HEK293 (cell line): ENCODE data around the gene MRPL17.

Experiments
- CTCF ChIA-PET: fragments of 350-600 bp; formaldehyde crosslinking; extraction: SDS; loops from one replicate; lab custom pipeline; 2021; ENCODE audit warnings: antibody characterized with exemption; lab: Yijun Ruan, JAX
- POLR2A ChIA-PET: fragments of 300-600 bp; formaldehyde crosslinking; extraction: SDS; loops from one replicate; lab custom pipeline; 2020; ENCODE audit warnings: antibody characterized with exemption, inconsistent platforms; lab: Yijun Ruan, JAX
- H3K27ac ChIP-seq: fragments of 200-500 bp; sonication (Bioruptor generic); 2 replicates; pipeline ENCODE4 v1.5.1; 2014; ENCODE audit warnings: low read depth, low read length, control low read depth, inconsistent platforms; ENCODE audit errors: extremely low read depth
- H3K36me3 ChIP-seq, 2 experiments: fragments of 200-500 bp in 1 of 2; sonication (Bioruptor generic) in 1 of 2; 1 replicate in 1 of 2; 2 replicates in 1 of 2; pipeline ENCODE4 v1.5.1; 2014 to 2017; ENCODE audit warnings: inconsistent platforms in 2 of 2, low read length in 2 of 2; ENCODE audit not compliant: control insufficient read depth in 2 of 2, insufficient read depth in 1 of 2
- H3K4me1 ChIP-seq: fragments of 200-500 bp; sonication (Bioruptor generic); 2 replicates; pipeline ENCODE4 v1.5.1; 2014; ENCODE audit warnings: mild to moderate bottlenecking, low read length, inconsistent platforms; ENCODE audit not compliant: control insufficient read depth, insufficient read depth
- H3K4me3 ChIP-seq: 2 replicates; pipeline ENCODE4 v1.5.1; 2011; ENCODE audit warnings: low read depth, mild to moderate bottlenecking, control low read depth, low read length, moderate library complexity
- H3K9me3 ChIP-seq: fragments of 200-500 bp; sonication (Bioruptor generic); 2 replicates; pipeline ENCODE4 v1.5.1; 2014; ENCODE audit warnings: low read depth, low read length, inconsistent platforms; ENCODE audit not compliant: control insufficient read depth, insufficient read depth
- EGR2 ChIP-seq: fragments of 450-650 bp; formaldehyde crosslinking; IDR thresholded peaks from 2 replicates; pipeline ENCODE4 v1.5.1; 2016; ENCODE audit warnings: low read depth, missing biosample characterization, missing genetic modification characterization
- GLI2 ChIP-seq: fragments of 450-650 bp; formaldehyde crosslinking; IDR thresholded peaks from 2 replicates; pipeline ENCODE4; 2017; ENCODE audit warnings: missing biosample characterization, missing genetic modification characterization, low read depth, borderline replicate concordance
- GLIS1 ChIP-seq: fragments of 450-650 bp; formaldehyde crosslinking; IDR thresholded peaks from 2 replicates; pipeline ENCODE4 v1.5.1; 2016; ENCODE audit warnings: missing biosample characterization, missing genetic modification characterization
- GLIS2 ChIP-seq: fragments of 450-650 bp; formaldehyde crosslinking; IDR thresholded peaks from 2 replicates; pipeline ENCODE4 v1.5.1; 2016; ENCODE audit warnings: missing biosample characterization, missing genetic modification characterization
- HOXD13 ChIP-seq: sonication (generic); formaldehyde crosslinking; IDR thresholded peaks from 2 replicates; pipeline ENCODE4 v1.8.0; 2022; ENCODE audit warnings: missing genetic modification reagents, borderline replicate concordance
- KLF17 ChIP-seq: fragments of 450-650 bp; formaldehyde crosslinking; IDR thresholded peaks from 2 replicates; pipeline ENCODE4 v1.5.1; 2016; ENCODE audit warnings: missing biosample characterization, missing genetic modification characterization
- KLF9 ChIP-seq: fragments of 450-650 bp; formaldehyde crosslinking; IDR thresholded peaks from 2 replicates; pipeline ENCODE4 v1.5.1; 2016; ENCODE audit warnings: missing biosample characterization, missing genetic modification characterization, low read depth
- MEIS1 ChIP-seq: sonication (generic); formaldehyde crosslinking; IDR thresholded peaks from 2 replicates; pipeline ENCODE4 v1.8.1; 2022; ENCODE audit warnings: missing genetic modification reagents, mild to moderate bottlenecking, borderline replicate concordance
- SCRT2 ChIP-seq: fragments of 450-650 bp; formaldehyde crosslinking; IDR thresholded peaks from 2 replicates; pipeline ENCODE4 v1.5.1; 2016; ENCODE audit warnings: missing biosample characterization, missing genetic modification characterization
- SP2 ChIP-seq: fragments of 450-650 bp; formaldehyde crosslinking; IDR thresholded peaks from 2 replicates; pipeline ENCODE4 v1.5.1; 2016; ENCODE audit warnings: missing biosample characterization, missing genetic modification characterization
- TCF7L2 ChIP-seq: IDR thresholded peaks from 2 replicates; pipeline ENCODE4 v1.6.1; 2011; ENCODE audit warnings: low read depth, mild to moderate bottlenecking, inconsistent platforms, low read length, moderate library complexity, borderline replicate concordance
- ZBTB26 ChIP-seq: fragments of 450-650 bp; formaldehyde crosslinking; optimal IDR thresholded peaks from 2 replicates; pipeline ENCODE3; 2016; ENCODE audit warnings: missing biosample characterization, mild to moderate bottlenecking, missing genetic modification characterization
- ZFP3 ChIP-seq: fragments of 450-650 bp; formaldehyde crosslinking; IDR thresholded peaks from 2 replicates; pipeline ENCODE4 v1.5.1; 2016; ENCODE audit warnings: low read depth, missing biosample characterization, missing genetic modification characterization
- ZFP37 ChIP-seq: fragments of 450-650 bp; formaldehyde crosslinking; IDR thresholded peaks from 2 replicates; pipeline ENCODE4 v1.5.1; 2016; ENCODE audit warnings: missing biosample characterization, missing genetic modification characterization
- ZNF211 ChIP-seq: fragments of 450-650 bp; formaldehyde crosslinking; IDR thresholded peaks from 2 replicates; pipeline ENCODE4 v1.5.1; 2016; ENCODE audit warnings: low read depth, missing biosample characterization, missing genetic modification characterization
- ZNF26 ChIP-seq: fragments of 450-650 bp; formaldehyde crosslinking; IDR thresholded peaks from 2 replicates; pipeline ENCODE4 v1.5.1; 2016; ENCODE audit warnings: missing biosample characterization, missing genetic modification characterization
- ZNF449 ChIP-seq: fragments of 450-650 bp; formaldehyde crosslinking; IDR thresholded peaks from 2 replicates; pipeline ENCODE4 v1.5.1; 2017; ENCODE audit warnings: missing biosample characterization, mild to moderate bottlenecking, missing genetic modification characterization, moderate library complexity
- ZNF48 ChIP-seq: fragments of 450-650 bp; formaldehyde crosslinking; IDR thresholded peaks from 2 replicates; pipeline ENCODE4 v1.5.1; 2016; ENCODE audit warnings: missing biosample characterization, missing genetic modification characterization
- ZNF513 ChIP-seq: fragments of 450-650 bp; IDR thresholded peaks from 2 replicates; pipeline ENCODE4 v1.5.1; 2018; ENCODE audit warnings: missing biosample characterization, missing genetic modification characterization
- ZNF555 ChIP-seq: fragments of 450-650 bp; formaldehyde crosslinking; conservative IDR thresholded peaks from 2 replicates; pipeline ENCODE4 v1.5.1; 2017; ENCODE audit warnings: missing biosample characterization, mild to moderate bottlenecking, missing genetic modification characterization, inconsistent platforms
- ZNF623 ChIP-seq: fragments of 450-650 bp; formaldehyde crosslinking; IDR thresholded peaks from 2 replicates; pipeline ENCODE4 v1.5.1; 2016; ENCODE audit warnings: missing biosample characterization, missing genetic modification characterization
- ZNF654 ChIP-seq: fragments of 450-650 bp; formaldehyde crosslinking; IDR thresholded peaks from 2 replicates; pipeline ENCODE4 v1.5.1; 2016; ENCODE audit warnings: low read depth, missing biosample characterization, missing genetic modification characterization
- ZNF677 ChIP-seq: fragments of 450-650 bp; IDR thresholded peaks from 2 replicates; pipeline ENCODE4 v1.5.0; 2018; ENCODE audit warnings: missing biosample characterization, mild to moderate bottlenecking, missing genetic modification characterization, moderate library complexity
- ZNF692 ChIP-seq: fragments of 450-650 bp; formaldehyde crosslinking; IDR thresholded peaks from 2 replicates; pipeline ENCODE4 v1.5.1; 2016; ENCODE audit warnings: missing biosample characterization, missing genetic modification characterization
- ZNF76 ChIP-seq: fragments of 450-650 bp; formaldehyde crosslinking; IDR thresholded peaks from 2 replicates; pipeline ENCODE4; 2016; ENCODE audit warnings: low read depth, missing biosample characterization, missing genetic modification characterization, borderline replicate concordance
- ZXDB ChIP-seq: fragments of 450-650 bp; formaldehyde crosslinking; IDR thresholded peaks from 2 replicates; pipeline ENCODE4 v1.5.1; 2016; ENCODE audit warnings: missing biosample characterization, missing genetic modification characterization

MRPL17 gene

GRCh38 chr11:6682936-6683861, at the start of gene MRPL17 (continued):
- TF ChIP-seq ZNF449 (tag by site-specific recombination) (0 out of 2 replicates have a peak, but pooled peaks have one; percentile 23), ZBTB26 (tag by site-specific recombination) (peak; percentile 46), KLF9 (tag by site-specific recombination) (peak; percentile 72), ZNF677 (tag by site-specific recombination) (no peak), SCRT2 (tag by site-specific recombination) (0 out of 2 replicates have a peak, but pooled peaks have one; percentile 51), HOXD13 (CRISPR knock-in tag) (0 out of 2 replicates have a peak, but pooled peaks have one; percentile 66), ZNF654 (peak; percentile 42), ZNF623 (tag by site-specific recombination) (no peak), GLIS1 (peak; percentile 26; the same call in 1 of the 2 replicates), GLIS2 (peak; percentile 4; the same call in 1 of the 2 replicates), ZNF692 (tag by site-specific recombination) (0 out of 2 replicates have a peak, but pooled peaks have one; percentile 9), ZFP37 (tag by site-specific recombination) (peak; percentile 70; the same call in 1 of the 2 replicates), EGR2 (tag by site-specific recombination) (no peak), ZXDB (tag by site-specific recombination) (peak; percentile 75), SP2 (peak; percentile 89), ZNF26 (tag by site-specific recombination) (no peak)

GRCh38 chr11:6727971-6728760, 45.0 kb upstream of the MRPL17 start:
- CTCF ChIA-PET, result interaction anchor here (0.7 to 3.5 kb wide), 8 partner anchors 10 to 203 kb away, joined by 3 to 18 read pairs (median 4); partner anchors contain the start of gene MRPL17
- Histone ChIP-seq H3K27ac (no peak overlapping the region), H3K4me3 (no peak overlapping the region), H3K36me3 (no peaks in the 10 kb centered on the region), H3K4me1 (no peaks in the 10 kb centered on the region), H3K9me3 (no peaks in the 10 kb centered on the region)
- POLR2A ChIA-PET, result no interaction called here
- TF ChIP-seq ZNF76 (tag by site-specific recombination), result no peak
- TF ChIP-seq GLI2 (tag by site-specific recombination), result no peak
- TF ChIP-seq ZNF211 (tag by site-specific recombination), result no peak
- TF ChIP-seq TCF7L2, result no peak
- no peak for TF ChIP-seq ZNF513 (tag by site-specific recombination)
- no peak for TF ChIP-seq ZFP3
- no peak for TF ChIP-seq MEIS1 (CRISPR knock-in tag)
- TF ChIP-seq ZNF555, result no peak
- TF ChIP-seq ZNF48, result no peak
- TF ChIP-seq KLF17, result no peak
